22Rv1 (cell line): ENCODE data around the gene IWS1.

Experiments
- CTCF ChIP-seq: fragments of 450-650 bp; IDR thresholded peaks from 2 replicates; pipeline ENCODE4 v1.5.1; 2017; ENCODE audit warnings: mild to moderate bottlenecking
- ZFX ChIP-seq: fragments of 450-650 bp; IDR thresholded peaks from 2 replicates; pipeline ENCODE4 v1.6.1; 2017; ENCODE audit warnings: antibody characterized with exemption, borderline replicate concordance

- TF ChIP-seq CTCF: no peak
- TF ChIP-seq ZFX: no peak
Observed at GRCh38 chr2:127503491-127503890, 22.8 kb downstream of the IWS1 start.
